Suprapubic skin (tissue), 4 donors: ENCODE results near the gene TBPL1. TPM values are rescaled to one million over a fixed set of nuclear protein-coding genes. Genes with fewer than 3 reads are reported as not detected.

Source experiments
- total RNA-seq, 4 donors: library from RNA; depleted of rRNA; stranded (reverse); fragments of >200 nt; gene quantifications; one replicate each; pipeline ENCODE4 v1.1.0, GENCODE V29; 2016

TBPL1 gene
- total RNA-seq, 4 donors from 2014 or later, result 10.2 to 15.3 (median 13.7) TPM

Other genes starting within 250 kb of the TBPL1 start
- not detected for gene TCF21, start 64.1 kb upstream of the TBPL1 start, total RNA-seq
- gene SLC2A12, start 99.4 kb downstream of the TBPL1 start, total RNA-seq, result 10 to 100 TPM in 1 of 4 donors, 1 to 10 TPM in 3; 3.5 to 12.7 (median 8.2) TPM